ENCODE results near the gene KLHDC8B.
A peak's percentile ranks its signal among the peaks of the same experiment; 100 is the strongest.

- TF ChIP-seq SIN3A (IDR thresholded peaks at IDR 0.05; ENCODE audit: borderline replicate concordance, insufficient read depth, low read length) (no peak), TAF1 (IDR thresholded peaks at IDR 0.05; ENCODE audit: borderline replicate concordance, insufficient read depth, low read length) (no peak), POLR2AphosphoS5 (IDR thresholded peaks at IDR 0.05; ENCODE audit: low read depth, low read length) (peak; percentile 9; the same call in 1 of the 2 replicates), REST (IDR thresholded peaks at IDR 0.05; ENCODE audit: insufficient read depth in 1 of 2, low read depth in 2 of 2, low read length in 2 of 2) (no peak), FOXP2 (optimal IDR thresholded peaks at IDR 0.05; ENCODE audit: borderline replicate concordance, extremely low read depth, extremely low read length, insufficient read depth) (no peak)
Measured at GRCh38 chr3:49161808-49162530, 9.4 kb upstream of the KLHDC8B start.
